Stimulated activated CD4-positive, alpha-beta T cell treated with anti-CD3 and anti-CD28 coated beads, Interleukin-4, amount 100 ng/mL, for 4 hours (primary cell): ENCODE measurements around the gene RAB9B.
A peak's percentile ranks its signal among the peaks of the same experiment; 100 is the strongest.
"Not testable (repeated sequence)": the region's sequence is repeated elsewhere in the genome, so short reads cannot be mapped to it uniquely, and the experiment has no call there.

ENCODE experiments used
- DNase-seq, 2 experiments: peaks; one replicate each; pipeline ENCODE4 v3.0.0-alpha.2; 2020

RAB9B gene, protein sequence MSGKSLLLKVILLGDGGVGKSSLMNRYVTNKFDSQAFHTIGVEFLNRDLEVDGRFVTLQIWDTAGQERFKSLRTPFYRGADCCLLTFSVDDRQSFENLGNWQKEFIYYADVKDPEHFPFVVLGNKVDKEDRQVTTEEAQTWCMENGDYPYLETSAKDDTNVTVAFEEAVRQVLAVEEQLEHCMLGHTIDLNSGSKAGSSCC

GRCh38 chrX:103831803-103832544 is at the start of gene RAB9B:
Gene RAB9B (minus strand): TSS chrX:103832257. CDS start chrX:103825784, 6,473 bp downstream.
- DNase-seq: peak in 1 of 2 experiments; percentile 74

- no peak for DNase-seq
Measured at GRCh38 chrX:103879339-103879738, 47.3 kb upstream of the RAB9B start.

DNA sequence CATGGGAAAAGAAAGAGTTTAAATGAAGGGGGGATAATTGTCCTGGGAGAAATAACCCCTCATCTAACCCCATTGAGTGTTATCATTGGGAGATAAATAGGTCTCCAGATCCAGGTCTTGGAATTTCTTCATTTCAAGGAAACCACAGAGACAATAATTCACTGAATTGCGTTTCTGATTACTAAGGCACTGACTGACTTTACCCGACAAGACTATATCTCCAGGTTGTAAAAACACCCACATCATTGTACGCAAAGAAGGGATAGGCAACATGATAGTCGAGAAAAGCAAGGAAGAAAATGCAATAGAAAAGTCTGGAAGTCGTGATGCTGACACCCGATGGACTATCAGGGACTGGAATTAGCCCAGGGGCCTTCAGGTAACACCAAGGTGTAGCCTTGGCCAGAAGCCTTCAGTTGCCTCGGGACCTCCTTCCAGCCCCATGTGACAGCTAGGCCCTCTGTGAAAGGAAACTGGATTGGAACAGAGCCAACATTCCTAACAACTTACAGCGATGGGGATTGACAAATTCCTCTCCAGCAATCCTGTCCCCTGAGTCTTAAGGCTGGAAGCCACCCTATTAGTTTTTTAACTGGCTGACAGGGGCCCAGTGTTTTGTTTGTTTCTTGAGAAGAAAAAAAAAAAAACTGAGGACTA is 46.5 kb upstream of the RAB9B start:
- no peak for DNase-seq

- DNase-seq: no peak
Measured at GRCh38 chrX:103877571-103877970, 45.5 kb upstream of the RAB9B start.

GRCh38 chrX:103864886-103865534 is 33.0 kb upstream of the RAB9B start:
- DNase-seq: no peak

DNA sequence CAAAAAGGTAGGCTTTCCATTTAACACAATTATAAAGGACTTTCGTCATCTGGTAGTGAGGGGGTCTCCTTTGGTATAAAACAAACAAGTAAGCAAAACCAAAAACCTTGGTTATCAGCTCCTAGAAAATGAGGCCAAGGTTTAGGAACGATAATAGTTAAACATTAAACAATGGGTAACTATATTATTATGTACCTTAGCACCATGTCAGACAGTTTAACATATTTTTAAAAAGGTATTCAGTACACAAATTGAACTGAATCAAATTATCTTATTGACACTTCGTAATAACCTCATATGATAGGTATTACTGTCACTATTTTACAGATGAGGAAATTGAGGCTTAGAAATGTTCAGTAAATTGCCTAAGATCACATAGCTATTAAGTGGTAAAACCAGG is 32.1 kb upstream of the RAB9B start:
- DNase-seq: no peak

GRCh38 chrX:103861200-103861599 is 29.1 kb upstream of the RAB9B start:
- DNase-seq: no peak

DNA sequence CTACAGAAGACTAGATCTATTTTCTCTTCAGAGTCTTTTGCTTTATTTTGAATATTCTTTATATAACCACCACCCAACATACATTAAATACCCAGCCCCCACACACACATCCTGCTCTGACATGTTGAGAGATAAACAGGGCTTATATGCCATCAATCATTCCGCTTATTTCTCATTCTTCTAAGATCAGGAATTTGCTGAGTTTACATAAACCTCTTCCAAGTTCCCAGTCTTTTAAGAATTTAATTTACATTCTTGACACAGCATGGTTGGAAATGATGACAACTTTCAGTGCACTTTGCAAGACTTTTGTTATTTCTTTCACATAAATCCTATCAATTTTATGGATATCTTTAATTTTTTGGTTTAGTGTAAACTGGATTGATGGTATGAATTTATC is 17.5 kb upstream of the RAB9B start:
- DNase-seq: no peak

DNA sequence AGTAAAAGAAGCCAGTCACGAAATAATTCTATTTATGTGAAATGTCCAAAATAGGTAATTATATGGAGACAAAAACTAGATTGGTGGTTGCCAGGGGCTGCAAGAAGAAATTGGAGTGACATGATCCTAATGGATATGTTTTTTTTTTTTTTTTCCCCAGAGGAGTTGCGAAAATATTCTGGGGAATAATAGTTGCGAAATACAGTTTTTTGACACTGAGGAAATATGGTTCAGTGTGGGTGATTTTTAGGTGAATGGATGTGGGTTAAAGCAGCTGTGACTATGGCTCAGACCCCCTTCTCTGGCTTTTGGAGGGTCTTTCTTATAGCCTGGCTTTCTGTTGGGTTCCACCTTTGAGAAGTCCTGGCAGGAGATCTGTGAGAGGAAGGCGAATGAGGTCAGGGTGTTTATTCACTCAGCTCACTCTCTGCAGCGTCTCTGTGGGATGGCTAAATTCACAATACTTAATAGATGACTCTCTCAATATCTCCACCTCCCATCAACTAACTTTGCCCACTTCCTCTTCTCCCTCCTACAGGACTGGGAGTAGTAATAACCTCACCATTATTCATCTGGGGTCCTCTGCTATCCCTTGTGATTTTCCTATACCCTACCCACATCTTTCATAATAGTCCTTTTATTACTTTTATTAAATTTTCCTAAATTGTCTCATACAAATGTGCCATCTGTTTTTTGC is 15.3 kb upstream of the RAB9B start:
- DNase-seq: no peak

DNA sequence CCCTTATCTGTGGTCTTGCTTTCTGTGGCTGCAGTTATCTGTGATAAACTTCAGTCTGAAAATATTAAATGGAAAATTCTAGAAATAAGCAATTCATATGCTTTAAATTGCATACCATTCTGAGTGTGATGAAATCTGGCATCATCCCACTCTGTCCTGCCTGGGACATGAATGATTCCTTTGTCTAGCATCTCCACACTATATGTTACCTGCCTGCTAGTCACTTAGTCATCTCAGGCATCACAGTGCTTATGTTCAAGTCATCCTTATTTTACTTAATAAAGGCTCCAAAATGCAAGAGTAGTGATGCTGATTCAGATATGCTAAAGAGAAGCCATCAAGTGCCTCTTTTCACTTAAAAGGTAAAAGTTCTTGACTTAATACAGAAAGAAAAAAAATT is 14.3 kb upstream of the RAB9B start:
- DNase-seq: no peak

GRCh38 chrX:103845165-103845653 is 13.2 kb upstream of the RAB9B start:
- peak; percentile 10 to 36 for DNase-seq

GRCh38 chrX:103839404-103839803 is 7.3 kb upstream of the RAB9B start:
- no peak for DNase-seq

DNA sequence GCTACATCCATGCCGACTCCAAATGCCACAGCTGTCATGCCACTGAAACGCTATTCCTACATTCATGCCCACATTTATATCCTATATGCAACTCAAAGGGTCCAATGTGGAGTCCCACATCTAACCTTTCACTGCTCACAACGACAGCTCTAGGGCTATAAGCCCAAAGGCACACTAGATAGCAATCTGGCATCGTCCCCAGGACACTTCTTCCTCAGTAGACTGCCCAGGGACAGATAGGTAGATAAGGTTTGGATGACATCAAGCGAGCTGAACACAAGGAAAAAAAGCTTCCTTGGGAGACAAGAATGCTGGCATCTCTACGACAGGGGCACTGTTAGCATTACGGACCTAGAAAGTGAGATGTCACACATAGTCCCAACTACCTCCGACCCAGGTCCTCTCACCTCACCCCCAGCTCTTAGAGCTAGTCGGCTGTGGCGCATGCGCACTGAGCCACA is 685 bp downstream of the RAB9B start:
- DNase-seq: peak in 1 of 2 experiments; percentile 64

- no peak for DNase-seq
Measured at GRCh38 chrX:103830848-103831247, 1.2 kb downstream of the RAB9B start.

DNA sequence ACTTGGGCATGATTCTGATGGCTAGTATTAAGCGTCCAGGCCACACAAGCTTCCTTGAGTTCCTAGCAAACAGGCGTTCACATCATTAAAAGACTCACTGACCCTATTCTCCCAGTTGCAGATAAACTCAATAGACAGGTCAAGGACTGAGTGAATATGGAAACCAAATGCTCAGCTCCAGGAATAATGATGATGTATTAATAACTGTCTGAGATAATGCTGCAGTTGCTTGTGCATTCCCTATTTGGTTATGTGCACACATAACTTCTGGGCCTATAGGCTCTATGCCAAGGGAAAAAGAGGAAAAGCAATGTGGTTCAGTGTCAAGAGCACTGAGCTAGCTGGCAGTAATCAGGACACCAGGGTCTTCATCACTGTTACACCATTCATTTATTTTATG is 3.5 kb downstream of the RAB9B start:
- DNase-seq: no peak

DNA sequence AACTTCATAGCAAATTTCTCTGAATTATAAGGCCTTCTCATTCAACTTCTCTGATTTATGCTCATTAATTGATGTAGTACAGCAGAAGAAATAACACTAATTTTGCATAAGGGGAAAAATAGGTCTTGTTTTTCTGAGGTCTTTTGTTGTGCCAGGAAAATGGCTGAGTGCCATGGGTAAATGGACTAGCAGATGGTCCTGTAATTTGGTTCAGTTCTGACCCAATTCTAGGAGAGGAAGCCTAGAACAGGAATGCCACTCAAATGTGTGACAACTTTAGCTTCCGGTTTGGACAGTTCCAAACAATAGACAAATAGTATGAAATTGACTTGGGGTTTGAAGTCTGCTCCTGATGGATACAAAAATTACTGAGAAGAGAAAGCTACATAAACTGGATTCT is 6.2 kb downstream of the RAB9B start:
- no peak for DNase-seq

GRCh38 chrX:103823591-103823990 is 8.5 kb downstream of the RAB9B start:
- no peak for DNase-seq

GRCh38 chrX:103820802-103821201 is 11.3 kb downstream of the RAB9B start:
- DNase-seq: not testable (repeated sequence)

DNA sequence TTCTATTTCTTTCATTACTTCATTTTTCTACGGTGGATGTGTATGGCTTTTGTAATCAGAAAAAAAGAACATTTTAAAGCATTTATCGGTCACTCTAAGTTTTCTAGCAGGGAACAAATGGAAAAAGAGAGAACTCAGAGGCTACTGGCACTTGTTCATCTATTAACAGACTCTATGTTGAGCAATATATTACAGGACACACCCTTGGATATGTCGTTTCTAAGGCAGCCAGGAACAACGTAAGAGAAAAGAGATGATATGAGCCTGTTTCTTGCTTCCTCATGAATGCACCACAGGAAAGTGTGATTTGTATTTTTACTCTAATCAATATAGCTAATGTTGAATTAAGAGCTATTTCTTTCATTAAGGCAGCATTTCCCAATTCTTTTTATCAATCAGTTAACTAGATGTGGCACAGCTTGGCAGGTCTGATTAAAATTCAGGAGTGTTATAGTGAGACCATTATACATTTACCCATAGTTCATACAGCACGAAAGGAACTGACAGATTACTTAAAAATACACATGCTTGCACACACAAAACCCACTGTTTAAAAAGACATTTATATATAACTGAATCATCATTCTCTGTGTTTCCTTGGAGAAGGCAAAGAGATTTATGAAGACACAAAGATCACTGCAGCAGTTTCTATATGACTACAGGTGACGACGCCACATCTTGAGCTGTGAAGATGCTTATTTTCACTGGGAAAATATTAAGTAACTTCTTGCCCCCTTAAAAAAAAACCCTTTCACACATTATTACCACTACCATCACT is 13.0 kb downstream of the RAB9B start:
- DNase-seq: no peak

DNA sequence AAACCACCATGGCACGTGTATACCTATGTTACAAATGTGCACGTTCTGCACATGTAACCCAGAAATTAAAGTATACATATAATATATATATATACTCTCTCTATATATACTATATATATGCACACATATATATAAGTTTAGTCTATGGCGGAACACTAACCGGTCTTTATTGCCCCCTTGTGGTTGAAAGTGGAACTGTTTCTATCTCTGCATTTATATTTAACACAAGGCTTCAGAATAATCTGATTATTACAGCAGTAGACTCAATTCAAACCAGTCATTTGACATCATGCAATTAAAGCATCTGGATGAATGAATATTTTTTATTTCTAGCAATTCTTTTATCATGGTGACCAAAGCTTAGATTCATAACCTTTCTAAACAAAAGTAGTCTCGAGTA is 14.6 kb downstream of the RAB9B start:
- no peak for DNase-seq

GRCh38 chrX:103817101-103817500 is 15.0 kb downstream of the RAB9B start:
- not testable (repeated sequence) for DNase-seq

DNA sequence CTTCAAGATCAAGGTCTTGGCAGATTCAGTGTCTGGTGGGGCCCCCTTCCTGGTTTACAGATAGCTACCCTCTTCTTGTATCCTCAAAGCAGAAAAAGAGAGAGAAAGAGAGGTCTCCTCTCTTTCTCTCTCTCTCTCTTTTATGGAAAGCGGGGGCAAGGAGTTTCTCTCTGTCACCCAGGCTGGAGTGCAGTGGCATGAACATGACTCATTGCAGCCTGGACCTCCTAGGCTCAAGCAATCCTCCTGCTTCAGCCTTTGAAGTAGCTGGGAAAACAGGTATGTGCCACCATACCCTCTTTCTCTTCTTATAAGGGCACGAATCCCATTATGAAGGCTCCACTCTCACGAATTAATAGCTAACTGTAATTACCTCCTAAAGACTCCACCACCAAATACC is 20.2 kb downstream of the RAB9B start:
- DNase-seq: no peak
